K562 (cell line): ENCODE results near the gene FOXO3. TPM values are rescaled to one million over a fixed set of nuclear protein-coding genes. Genes with fewer than 3 reads are reported as not detected.

Experiments
- ARID2 ChIP-seq: fragments of 450-650 bp; IDR thresholded peaks from 2 replicates; pipeline ENCODE4 v1.6.1; 2017; ENCODE audit warnings: antibody characterized with exemption, mild to moderate bottlenecking
- ELF4 ChIP-seq: fragments of 450-650 bp; formaldehyde crosslinking; IDR thresholded peaks from 2 replicates; pipeline ENCODE4 v1.4.0; 2022; ENCODE audit warnings: missing genetic modification characterization
- ETV1 ChIP-seq: fragments of 450-650 bp; conservative IDR thresholded peaks from 2 replicates; pipeline ENCODE4 v1.6.1; 2016; ENCODE audit warnings: missing genetic modification characterization, control low read depth, low read depth, missing compliant biosample characterization
- ETV5 ChIP-seq: sonication (generic); formaldehyde crosslinking; IDR thresholded peaks from 2 replicates; pipeline ENCODE4 v1.4.0; 2020; ENCODE audit warnings: low read depth, mild to moderate bottlenecking, missing genetic modification reagents
- HDGF ChIP-seq: fragments of 450-650 bp; IDR thresholded peaks from 2 replicates; pipeline ENCODE4 v1.6.1; 2016
- HNRNPH1 ChIP-seq: fragments of 200-400 bp; formaldehyde crosslinking; optimal IDR thresholded peaks from 2 replicates; pipeline ENCODE3; 2017; ENCODE audit warnings: low read depth, mild to moderate bottlenecking, low read length, moderate library complexity
- JUN ChIP-seq, 2 experiments: sonication (generic) in 1 of 2; formaldehyde crosslinking in 1 of 2; IDR thresholded peaks; 2 replicates each; pipeline versions ENCODE4 v1.6.1 to v1.8.0; 2012 to 2022; ENCODE audit warnings: borderline replicate concordance in 2 of 2, mild to moderate bottlenecking in 2 of 2, improper control_type of control experiment in 1 of 2, low read depth in 1 of 2, low read length in 1 of 2, missing genetic modification reagents in 1 of 2
- KLF1 ChIP-seq: fragments of 450-650 bp; IDR thresholded peaks from 2 replicates; pipeline ENCODE4 v1.6.1; 2016; ENCODE audit warnings: missing genetic modification characterization, missing compliant biosample characterization
- NUFIP1 ChIP-seq: fragments of 450-650 bp; IDR thresholded peaks from 2 replicates; pipeline ENCODE4 v1.6.1; 2018; ENCODE audit not compliant: partially characterized antibody
- RAD21 ChIP-seq, 2 experiments: fragments of 250-450 bp in 1 of 2; fragments of 450-650 bp in 1 of 2; sonication (Bioruptor Pico) in 1 of 2; formaldehyde crosslinking in 1 of 2; IDR thresholded peaks in 1 of 2; conservative IDR thresholded peaks in 1 of 2; 2 replicates each; pipeline versions ENCODE4 v1.4.0 to v1.8.0; 2020 to 2022; ENCODE audit warnings: mild to moderate bottlenecking in 2 of 2, moderate library complexity in 1 of 2
- TRIM24 ChIP-seq, 2 experiments: fragments of 450-650 bp; IDR thresholded peaks; 2 replicates each; pipeline ENCODE4 v1.6.1; 2016
- TSC22D4 ChIP-seq: fragments of 450-650 bp; IDR thresholded peaks from 2 replicates; pipeline ENCODE4 v1.6.1; 2016; ENCODE audit warnings: missing genetic modification characterization, missing biosample characterization, control low read depth
- ZKSCAN3 ChIP-seq: fragments of 250-450 bp; sonication (Bioruptor Pico); IDR thresholded peaks from 2 replicates; pipeline ENCODE4 v1.4.0; 2020
- polyA plus RNA-seq, 8 experiments: library from polyadenylated mRNA; depleted of rRNA in 4 of 8; stranded (reverse) in 5 of 8; unstranded in 3 of 8; fragments of >200 nt; fragmentation: Nextera tagmentation in 2 of 8; fragmentation: Illumina TruSeq in 1 of 8; extraction: Ambion mirVana in 2 of 8; extraction: Trizol in 1 of 8; gene quantifications; 2 replicates each; pipeline versions ENCODE4 v1.2.1 to v1.2.3, GENCODE V29; 2011 to 2014; ENCODE audit warnings: inconsistent platforms in 1 of 8, missing spikeins in 1 of 8
- total RNA-seq, 7 experiments: library from RNA; depleted of rRNA in 6 of 7; stranded (reverse); fragments of >200 nt in 6 of 7; fragmentation: Illumina TruSeq in 2 of 7; extraction: Trizol in 2 of 7; gene quantifications; 2 replicates each; pipeline versions ENCODE4 v1.2.1 to v1.2.3, GENCODE V29; 2011 to 2021; ENCODE audit warnings: low replicate concordance in 1 of 7
- TF ChIP-seq, protein P1 (sequence below): fragments of 200-800 bp; sonication (Bioruptor generic); IDR thresholded peaks from 2 replicates; pipeline ENCODE4 v1.6.1; 2016; ENCODE audit warnings: missing genetic modification characterization, missing compliant biosample characterization
- TF ChIP-seq, protein P2 (sequence below), 2 experiments: fragments of 450-650 bp in 1 of 2; sonication (generic) in 1 of 2; formaldehyde crosslinking in 1 of 2; IDR thresholded peaks in 1 of 2; conservative IDR thresholded peaks in 1 of 2; 2 replicates each; pipeline versions ENCODE4 v1.6.1 to v1.8.1; 2016 to 2023; ENCODE audit warnings: mild to moderate bottlenecking in 2 of 2, moderate library complexity in 2 of 2, inconsistent platforms in 1 of 2, missing genetic modification reagents in 1 of 2
- TF ChIP-seq, protein P3 (sequence below), 2 experiments: fragments of 450-650 bp; IDR thresholded peaks; 2 replicates each; pipeline ENCODE4 v1.6.1; 2016

The FOXO3 gene
- total and polyA plus RNA-seq, 9 of the 15 experiments (the other 6 are each of a cell fraction or from before 2014, with no cell fraction given), result 3.0 to 14.6 (median 6.0) TPM

DNA sequence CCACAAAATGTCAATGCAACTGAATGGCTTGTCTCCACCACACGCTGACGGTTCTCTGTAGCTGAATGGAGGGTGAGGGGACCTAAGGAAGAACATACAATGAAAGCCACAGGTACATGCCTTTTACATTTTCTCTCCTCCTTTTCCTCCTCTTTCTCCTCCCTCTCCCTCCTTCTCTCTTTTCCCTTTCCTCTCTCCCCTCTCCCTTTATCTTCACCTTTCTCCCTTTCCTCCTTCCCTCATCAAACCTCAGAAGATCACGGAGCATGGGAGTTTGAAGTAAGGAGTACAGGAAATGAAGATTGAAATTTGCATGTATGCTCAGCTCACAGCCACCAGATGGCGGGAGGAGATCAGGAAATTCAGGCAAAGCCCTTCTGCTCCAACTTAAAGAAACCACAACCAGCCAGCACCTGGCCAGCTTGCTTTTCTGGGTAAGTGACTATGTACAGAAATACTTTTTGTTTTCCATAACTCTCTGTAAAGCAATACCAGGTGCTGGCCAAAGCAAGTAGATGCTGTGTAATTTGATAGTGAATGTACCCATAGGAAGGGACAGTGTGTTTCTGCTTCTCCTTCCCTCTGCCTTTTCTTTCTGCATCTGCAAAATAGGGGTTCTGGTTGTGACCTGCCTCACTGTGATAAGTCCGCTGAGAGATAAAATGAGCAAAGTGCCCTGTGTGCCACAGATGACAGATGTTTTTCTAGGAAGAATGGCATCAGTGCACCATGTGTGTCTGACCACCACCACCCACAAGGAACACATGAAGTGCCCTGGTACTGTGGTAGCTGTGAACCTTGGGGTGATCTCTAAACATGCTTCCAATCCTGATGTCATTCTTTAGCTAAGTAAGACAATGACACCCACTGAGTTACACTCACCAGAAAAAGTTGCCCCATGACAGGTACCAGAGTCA lies 18.6 kb upstream of the FOXO3 start (continued):
- TF ChIP-seq RAD21 (CRISPR knock-in tag; conservative IDR thresholded peaks at IDR 0.05 in 1 of 2, IDR thresholded peaks at IDR 0.05 in 1 of 2) (peak; percentile 98 to 99), ELF4 (peak; percentile 82; the same call in 1 of the 2 replicates), NUFIP1 (no peak), TSC22D4 (tag) (0 out of 2 replicates have a peak, but pooled peaks have one; percentile 53), ZKSCAN3 (no peak), TRIM24 (IDR thresholded peaks at IDR 0.05) (0 out of 4 replicates have a peak, but pooled peaks of 1 of the 2 experiments have one; percentile 11), ETV1 (tag) (peak; percentile 31; the same call in 1 of the 2 replicates), HNRNPH1 (no peak), KLF1 (tag) (no peak), ETV5 (CRISPR knock-in tag) (no peak), ARID2 (peak; percentile 93), HDGF (0 out of 2 replicates have a peak, but pooled peaks have one; percentile 49), JUN (IDR thresholded peaks at IDR 0.05; ENCODE audit: borderline replicate concordance, low read depth, low read length) (no peak), JUN (CRISPR knock-in tag; IDR thresholded peaks at IDR 0.05; ENCODE audit: borderline replicate concordance) (0 out of 2 replicates have a peak, but pooled peaks have one; percentile 11)
- TF ChIP-seq, protein P1, sequence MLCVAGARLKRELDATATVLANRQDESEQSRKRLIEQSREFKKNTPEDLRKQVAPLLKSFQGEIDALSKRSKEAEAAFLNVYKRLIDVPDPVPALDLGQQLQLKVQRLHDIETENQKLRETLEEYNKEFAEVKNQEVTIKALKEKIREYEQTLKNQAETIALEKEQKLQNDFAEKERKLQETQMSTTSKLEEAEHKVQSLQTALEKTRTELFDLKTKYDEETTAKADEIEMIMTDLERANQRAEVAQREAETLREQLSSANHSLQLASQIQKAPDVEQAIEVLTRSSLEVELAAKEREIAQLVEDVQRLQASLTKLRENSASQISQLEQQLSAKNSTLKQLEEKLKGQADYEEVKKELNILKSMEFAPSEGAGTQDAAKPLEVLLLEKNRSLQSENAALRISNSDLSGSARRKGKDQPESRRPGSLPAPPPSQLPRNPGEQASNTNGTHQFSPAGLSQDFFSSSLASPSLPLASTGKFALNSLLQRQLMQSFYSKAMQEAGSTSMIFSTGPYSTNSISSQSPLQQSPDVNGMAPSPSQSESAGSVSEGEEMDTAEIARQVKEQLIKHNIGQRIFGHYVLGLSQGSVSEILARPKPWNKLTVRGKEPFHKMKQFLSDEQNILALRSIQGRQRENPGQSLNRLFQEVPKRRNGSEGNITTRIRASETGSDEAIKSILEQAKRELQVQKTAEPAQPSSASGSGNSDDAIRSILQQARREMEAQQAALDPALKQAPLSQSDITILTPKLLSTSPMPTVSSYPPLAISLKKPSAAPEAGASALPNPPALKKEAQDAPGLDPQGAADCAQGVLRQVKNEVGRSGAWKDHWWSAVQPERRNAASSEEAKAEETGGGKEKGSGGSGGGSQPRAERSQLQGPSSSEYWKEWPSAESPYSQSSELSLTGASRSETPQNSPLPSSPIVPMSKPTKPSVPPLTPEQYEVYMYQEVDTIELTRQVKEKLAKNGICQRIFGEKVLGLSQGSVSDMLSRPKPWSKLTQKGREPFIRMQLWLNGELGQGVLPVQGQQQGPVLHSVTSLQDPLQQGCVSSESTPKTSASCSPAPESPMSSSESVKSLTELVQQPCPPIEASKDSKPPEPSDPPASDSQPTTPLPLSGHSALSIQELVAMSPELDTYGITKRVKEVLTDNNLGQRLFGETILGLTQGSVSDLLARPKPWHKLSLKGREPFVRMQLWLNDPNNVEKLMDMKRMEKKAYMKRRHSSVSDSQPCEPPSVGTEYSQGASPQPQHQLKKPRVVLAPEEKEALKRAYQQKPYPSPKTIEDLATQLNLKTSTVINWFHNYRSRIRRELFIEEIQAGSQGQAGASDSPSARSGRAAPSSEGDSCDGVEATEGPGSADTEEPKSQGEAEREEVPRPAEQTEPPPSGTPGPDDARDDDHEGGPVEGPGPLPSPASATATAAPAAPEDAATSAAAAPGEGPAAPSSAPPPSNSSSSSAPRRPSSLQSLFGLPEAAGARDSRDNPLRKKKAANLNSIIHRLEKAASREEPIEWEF (CRISPR knock-in tag), result no peak
- TF ChIP-seq, protein P2, sequence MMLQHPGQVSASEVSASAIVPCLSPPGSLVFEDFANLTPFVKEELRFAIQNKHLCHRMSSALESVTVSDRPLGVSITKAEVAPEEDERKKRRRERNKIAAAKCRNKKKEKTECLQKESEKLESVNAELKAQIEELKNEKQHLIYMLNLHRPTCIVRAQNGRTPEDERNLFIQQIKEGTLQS (IDR thresholded peaks at IDR 0.05), result no peak
- TF ChIP-seq, protein P2 (CRISPR knock-in tag; conservative IDR thresholded peaks at IDR 0.05), result no peak
- TF ChIP-seq, protein P3, sequence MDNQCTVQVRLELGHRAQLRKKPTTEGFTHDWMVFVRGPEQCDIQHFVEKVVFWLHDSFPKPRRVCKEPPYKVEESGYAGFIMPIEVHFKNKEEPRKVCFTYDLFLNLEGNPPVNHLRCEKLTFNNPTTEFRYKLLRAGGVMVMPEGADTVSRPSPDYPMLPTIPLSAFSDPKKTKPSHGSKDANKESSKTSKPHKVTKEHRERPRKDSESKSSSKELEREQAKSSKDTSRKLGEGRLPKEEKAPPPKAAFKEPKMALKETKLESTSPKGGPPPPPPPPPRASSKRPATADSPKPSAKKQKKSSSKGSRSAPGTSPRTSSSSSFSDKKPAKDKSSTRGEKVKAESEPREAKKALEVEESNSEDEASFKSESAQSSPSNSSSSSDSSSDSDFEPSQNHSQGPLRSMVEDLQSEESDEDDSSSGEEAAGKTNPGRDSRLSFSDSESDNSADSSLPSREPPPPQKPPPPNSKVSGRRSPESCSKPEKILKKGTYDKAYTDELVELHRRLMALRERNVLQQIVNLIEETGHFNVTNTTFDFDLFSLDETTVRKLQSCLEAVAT (IDR thresholded peaks at IDR 0.05), result peak in 1 of 2 experiments; percentile 72; a peak in 1 of 4 replicates
